DND-41 (cell line): ENCODE results near the gene PRKAG2.

Source experiments
- CTCF ChIP-seq: IDR thresholded peaks from 2 replicates; pipeline ENCODE4 v1.5.1; 2012; ENCODE audit warnings: borderline replicate concordance, low read length, moderate library complexity, mild to moderate bottlenecking; ENCODE audit not compliant: poor library complexity, severe bottlenecking; ENCODE audit errors: extremely low read depth
- EZH2 ChIP-seq: IDR thresholded peaks from 3 replicates; pipeline ENCODE4 v1.6.1; 2012; ENCODE audit warnings: borderline replicate concordance, low read depth, mild to moderate bottlenecking, moderate library complexity, low read length, inconsistent platforms; ENCODE audit not compliant: severe bottlenecking

GRCh38 chr7:151550656-151551286 is 326.1 kb downstream of the PRKAG2 start:
- no peak for TF ChIP-seq CTCF
- TF ChIP-seq EZH2 = no peak
